Fibroblast of the aortic adventitia (primary cell): ENCODE measurements around the gene ACADVL. TPM values are rescaled to one million over a fixed set of nuclear protein-coding genes. Genes with fewer than 3 reads are reported as not detected.

Experiments
- DNase-seq: peaks from one replicate; pipeline ENCODE4 v3.0.0-alpha.2; 2010; ENCODE audit warnings: low read depth
- H3K4me3 ChIP-seq: 2 replicates; pipeline ENCODE4 v1.5.1; 2011; ENCODE audit warnings: low read depth, mild to moderate bottlenecking, control low read depth, low read length, moderate library complexity
- total RNA-seq: library from RNA; depleted of rRNA; stranded (reverse); fragments of >200 nt; gene quantifications from 2 replicates; pipeline ENCODE4 v1.2.3, GENCODE V29; 2012; ENCODE audit warnings: low replicate concordance
- TF ChIP-seq, protein P1 (sequence below): IDR thresholded peaks from 2 replicates; pipeline ENCODE4 v1.5.1; 2011; ENCODE audit warnings: mild to moderate bottlenecking, low read length, control low read depth, inconsistent platforms; ENCODE audit not compliant: insufficient read depth

ACADVL gene
- total RNA-seq, 1 donor = 210 TPM

DNA sequence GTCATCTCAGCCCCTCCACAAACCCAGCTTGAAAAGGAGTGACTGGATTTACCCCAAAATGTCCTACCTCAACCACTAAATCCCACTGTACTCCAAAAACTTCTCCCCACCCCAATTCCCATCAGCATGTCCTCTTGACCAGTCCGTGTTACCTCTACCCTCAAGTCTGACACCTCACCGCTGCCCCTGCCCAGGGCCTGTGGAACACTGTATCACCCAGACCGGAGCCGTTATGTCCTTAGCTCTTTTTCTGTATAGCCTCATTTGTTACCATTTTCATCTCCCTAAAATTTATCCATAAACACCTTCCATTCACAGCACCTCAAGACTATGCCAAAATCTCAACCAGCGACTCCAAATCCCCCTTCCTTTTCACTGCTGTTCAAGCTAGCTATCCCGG, 17.1 kb downstream of the ACADVL start:
- DNase-seq = no peak
- TF ChIP-seq, protein P1, sequence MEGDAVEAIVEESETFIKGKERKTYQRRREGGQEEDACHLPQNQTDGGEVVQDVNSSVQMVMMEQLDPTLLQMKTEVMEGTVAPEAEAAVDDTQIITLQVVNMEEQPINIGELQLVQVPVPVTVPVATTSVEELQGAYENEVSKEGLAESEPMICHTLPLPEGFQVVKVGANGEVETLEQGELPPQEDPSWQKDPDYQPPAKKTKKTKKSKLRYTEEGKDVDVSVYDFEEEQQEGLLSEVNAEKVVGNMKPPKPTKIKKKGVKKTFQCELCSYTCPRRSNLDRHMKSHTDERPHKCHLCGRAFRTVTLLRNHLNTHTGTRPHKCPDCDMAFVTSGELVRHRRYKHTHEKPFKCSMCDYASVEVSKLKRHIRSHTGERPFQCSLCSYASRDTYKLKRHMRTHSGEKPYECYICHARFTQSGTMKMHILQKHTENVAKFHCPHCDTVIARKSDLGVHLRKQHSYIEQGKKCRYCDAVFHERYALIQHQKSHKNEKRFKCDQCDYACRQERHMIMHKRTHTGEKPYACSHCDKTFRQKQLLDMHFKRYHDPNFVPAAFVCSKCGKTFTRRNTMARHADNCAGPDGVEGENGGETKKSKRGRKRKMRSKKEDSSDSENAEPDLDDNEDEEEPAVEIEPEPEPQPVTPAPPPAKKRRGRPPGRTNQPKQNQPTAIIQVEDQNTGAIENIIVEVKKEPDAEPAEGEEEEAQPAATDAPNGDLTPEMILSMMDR = no peak
- peak overlapping the region; percentile 89 for H3K4me3 ChIP-seq

DNA sequence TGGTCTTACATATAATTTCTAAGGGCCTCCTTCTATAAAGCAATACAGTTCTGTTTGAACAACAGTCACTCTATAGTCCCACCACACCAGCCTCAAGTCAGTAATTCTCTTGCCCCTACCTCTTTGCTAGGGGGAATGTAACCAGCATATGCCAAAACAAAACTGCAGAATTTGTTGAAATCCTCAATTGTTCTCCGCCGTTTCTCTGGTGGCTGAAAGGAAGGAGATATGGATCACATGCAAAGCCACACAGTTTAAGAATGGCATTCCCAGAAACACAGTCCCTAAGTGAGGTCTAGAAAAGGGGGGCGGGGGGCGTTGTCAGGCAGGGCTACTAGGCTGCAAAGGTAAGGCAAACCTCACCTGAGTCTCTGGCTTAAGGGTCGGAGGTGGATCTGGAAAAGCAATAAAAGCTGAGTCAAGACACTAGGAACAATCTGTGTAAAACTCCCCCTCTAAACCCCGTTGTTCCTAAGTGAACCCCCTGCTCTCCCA, 17.6 kb downstream of the ACADVL start:
- TF ChIP-seq, protein P1 = no peak
- H3K4me3 ChIP-seq = peak overlapping the region; percentile 89
- no peak for DNase-seq

DNA sequence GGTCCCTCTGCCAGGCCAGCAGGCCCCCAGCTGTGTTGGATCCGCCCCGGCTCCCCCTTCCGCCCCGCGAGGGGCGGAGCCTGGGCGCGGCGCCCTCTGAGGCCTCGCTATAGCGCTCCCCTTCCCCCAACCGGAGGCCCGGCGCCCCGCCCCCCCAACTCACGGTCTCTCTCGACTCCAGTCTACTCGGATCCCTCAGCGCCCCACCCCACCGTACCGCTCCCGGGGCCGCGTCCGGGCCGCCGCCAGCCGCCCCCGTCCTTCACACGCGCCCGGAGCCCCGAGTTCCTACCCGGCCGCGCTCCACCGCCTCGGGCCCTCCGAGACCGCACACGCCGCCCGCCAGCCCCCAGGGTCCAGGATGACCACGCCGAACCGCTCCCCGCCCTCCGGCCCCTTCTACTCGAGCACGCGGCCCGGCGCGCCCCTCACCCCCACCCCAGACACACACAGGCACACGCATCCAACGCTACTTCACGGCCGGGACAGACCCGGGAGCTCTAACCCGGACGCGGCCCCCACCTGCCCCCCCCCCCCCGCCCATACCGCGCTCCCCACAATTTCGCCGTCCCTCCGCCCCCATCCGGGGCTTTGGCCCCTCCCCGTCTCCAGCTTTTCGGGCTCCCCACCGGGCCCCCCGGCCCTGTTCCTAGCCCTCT, 18.2 kb downstream of the ACADVL start:
- H3K4me3 ChIP-seq = peak overlapping the region; percentile 89
- DNase-seq = peak; percentile 54
- TF ChIP-seq, protein P1 = no peak

DNA sequence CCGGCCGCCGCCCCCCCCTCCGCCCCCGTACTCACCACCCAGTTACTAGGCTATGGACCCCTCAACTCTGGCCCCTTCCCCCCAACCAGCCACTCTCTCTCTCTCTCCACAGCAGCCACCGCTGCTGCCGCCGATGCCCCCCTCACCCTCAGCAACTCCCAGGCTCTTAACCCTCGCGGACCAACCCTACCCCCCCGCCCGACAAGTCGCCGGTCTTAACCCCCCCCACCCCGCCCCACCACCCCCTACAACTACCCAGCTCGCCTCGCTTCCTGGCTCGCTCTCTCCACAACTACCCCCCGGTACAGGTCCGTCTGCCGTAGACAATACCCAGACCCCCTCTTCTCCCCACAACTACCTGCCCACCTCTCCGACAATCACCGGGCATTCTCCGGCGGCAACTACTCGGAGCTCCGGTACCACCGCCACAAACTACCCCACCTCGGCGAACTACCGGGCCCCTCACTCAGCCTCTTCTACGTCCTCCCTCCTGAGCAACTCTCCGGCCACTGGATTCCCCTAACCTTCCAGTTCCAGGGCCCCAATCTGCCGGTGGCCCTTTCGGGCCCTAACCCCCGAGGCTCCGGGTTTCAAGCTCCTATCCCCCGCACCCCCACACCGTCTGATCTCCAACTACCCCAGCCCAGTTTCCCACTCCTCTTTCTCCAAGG, 18.8 kb downstream of the ACADVL start:
- peak overlapping the region; percentile 89 for H3K4me3 ChIP-seq
- no peak for DNase-seq
- TF ChIP-seq, protein P1 = no peak

DNA sequence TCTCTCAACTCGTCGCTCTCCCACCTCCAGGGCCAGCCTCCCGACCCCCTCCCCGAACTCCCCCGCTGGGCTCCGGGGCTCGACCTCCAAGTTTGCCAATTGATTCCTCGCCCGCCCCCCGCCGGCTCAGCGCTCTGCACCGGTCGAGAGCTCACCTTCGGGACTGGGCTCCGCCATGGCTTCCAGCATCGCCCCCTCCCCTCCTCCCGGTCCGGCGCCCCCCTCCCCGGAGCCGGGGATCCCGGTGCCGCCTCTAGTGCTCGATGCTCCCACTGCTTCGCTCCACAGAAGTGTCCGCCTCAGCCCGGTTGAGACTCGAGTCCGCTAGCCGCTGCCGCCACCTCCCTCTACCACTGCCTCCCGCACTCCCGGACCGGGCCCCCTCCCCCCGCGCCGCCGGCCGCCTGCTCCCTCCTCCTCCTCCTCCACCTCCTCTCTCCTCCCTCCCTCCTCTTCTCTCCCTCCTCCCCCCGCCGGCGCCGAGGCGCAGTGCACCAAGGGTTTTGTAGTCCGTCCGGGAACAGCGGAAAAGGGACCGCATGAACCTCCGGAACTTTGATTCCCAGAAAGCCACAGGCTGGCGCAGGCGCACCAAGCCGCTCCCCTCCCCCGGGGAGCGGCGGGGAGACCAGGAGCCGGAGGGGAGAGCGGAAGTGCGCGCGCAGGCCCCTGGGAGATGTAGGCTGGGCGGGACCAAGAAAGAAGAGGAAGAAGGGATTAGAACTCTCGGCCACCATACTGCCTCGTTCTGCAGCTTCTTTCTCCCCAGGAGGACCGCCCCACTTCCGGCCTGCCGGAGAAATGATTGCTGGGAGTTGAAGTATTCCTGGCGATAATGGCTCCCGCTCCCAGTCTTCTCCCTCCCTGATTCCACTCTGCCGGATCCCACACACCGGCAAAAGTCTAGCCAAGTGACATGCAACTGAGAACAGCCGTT, 19.6 kb downstream of the ACADVL start, which contains the start of gene PHF23:
TSS of gene PHF23 (minus strand) at position 367 of the 937 bp plus-strand sequence. CDS start at position 189, 178 bp downstream.
- H3K4me3 ChIP-seq = peak within 1 kb of the TSS; percentile 99
- TF ChIP-seq, protein P1 = no peak
- peak; percentile 99 for DNase-seq

DNA sequence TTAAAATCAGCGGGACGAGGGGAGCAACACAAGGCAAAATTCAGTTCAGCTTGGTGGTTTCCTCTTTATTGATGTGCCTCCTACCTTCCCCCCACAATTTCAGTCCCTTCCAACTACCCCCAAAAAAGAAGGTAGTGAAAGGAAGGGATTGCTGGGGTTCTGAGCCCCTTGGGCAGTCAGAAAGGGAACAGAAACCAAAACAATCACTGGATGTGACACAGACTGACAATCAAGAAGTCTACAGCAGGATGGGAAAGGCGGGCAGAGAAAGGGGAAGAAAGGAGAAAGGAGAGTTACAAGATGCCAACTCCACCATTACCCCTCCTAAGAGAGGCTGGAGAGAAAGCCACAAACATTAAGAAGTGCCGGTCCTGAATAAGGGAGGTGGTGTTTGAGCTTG, 20.6 kb downstream of the ACADVL start:
- peak overlapping the region; percentile 99 for H3K4me3 ChIP-seq
- no peak for DNase-seq
- TF ChIP-seq, protein P1 = no peak
